GM12878 (cell line): ENCODE measurements around the gene GPBP1L1. TPM values are rescaled to one million over a fixed set of nuclear protein-coding genes. Genes with fewer than 3 reads are reported as not detected.
A peak's percentile ranks its signal among the peaks of the same experiment; 100 is the strongest.

Experiments used
- ATAC-seq: fragments of 200-7000 bp; cut with Tn5 transposase; 3 replicates; pipeline ENCODE4 v1.9.1; 2020; ENCODE audit warnings: mild to moderate bottlenecking, moderate library complexity
- BruUV-seq: library from RNA; stranded (reverse); fragments of 400-500 nt; replicated peaks from 2 replicates; lab custom pipeline; 2021; lab: Mats Ljungman, UMichigan
- CTCF ChIA-PET: fragments of 300-600 bp; sonication (Branson Sonifier 250); formaldehyde crosslinking; extraction: SDS; loops from one replicate; lab custom pipeline; 2021; ENCODE audit warnings: inconsistent platforms; lab: Yijun Ruan, JAX
- POLR2A ChIA-PET: fragments of 350-600 bp; formaldehyde crosslinking; extraction: SDS; loops from one replicate; lab custom pipeline; 2021; ENCODE audit warnings: inconsistent platforms; lab: Charles Lee
- RAD21 ChIA-PET: fragments of 300-600 bp; sonication (Branson Sonifier 250); formaldehyde crosslinking; loops from one replicate; lab custom pipeline; 2023; ENCODE audit warnings: antibody characterized with exemption; ENCODE audit not compliant: unreplicated experiment; lab: Charles Lee
- SMC1A ChIA-PET: fragments of 300-600 bp; sonication (Branson Sonifier 250); formaldehyde crosslinking; loops from one replicate; lab custom pipeline; 2023; ENCODE audit not compliant: unreplicated experiment, uncharacterized antibody; lab: Charles Lee
- DNase-seq: peaks from one replicate; pipeline ENCODE4 v3.0.0-alpha.2; 2011; ENCODE audit warnings: low read depth, low spot score
- FAIRE-seq: peaks from 3 replicates; lab custom pipeline; 2011; peaks lifted over from hg19 to GRCh38; lab: Jason Lieb, UNC
- H2AFZ ChIP-seq: 2 replicates; pipeline ENCODE4 v1.6.0; 2011; ENCODE audit warnings: low read depth, low read length, control low read depth; ENCODE audit not compliant: control insufficient read depth
- H3K27ac ChIP-seq: 2 replicates; pipeline ENCODE4 v1.5.1; 2011; ENCODE audit warnings: control low read depth; ENCODE audit not compliant: control insufficient read depth, insufficient read depth
- H3K27me3 ChIP-seq, 2 experiments: replicated peaks in 1 of 2; 2 replicates each; pipeline versions ENCODE4 v1.6.0 to v1.6.1; 2011; ENCODE audit warnings: low read length in 1 of 2; ENCODE audit not compliant: control insufficient read depth in 2 of 2, insufficient read depth in 2 of 2
- H3K36me3 ChIP-seq, 2 experiments: 2 replicates each; pipeline ENCODE4 v1.5.1; 2011; ENCODE audit warnings: low read length in 1 of 2; ENCODE audit not compliant: control insufficient read depth in 2 of 2, insufficient read depth in 2 of 2
- H3K4me1 ChIP-seq: 2 replicates; pipeline ENCODE4 v1.6.1; 2011; ENCODE audit warnings: mild to moderate bottlenecking, low read length, moderate library complexity, mixed read lengths; ENCODE audit not compliant: control insufficient read depth, insufficient read depth
- H3K4me2 ChIP-seq: 2 replicates; pipeline ENCODE4 v1.6.0; 2011; ENCODE audit warnings: control low read depth; ENCODE audit not compliant: control insufficient read depth, insufficient read depth
- H3K4me3 ChIP-seq: fragments of 200-600 bp; sonication (generic); 2 replicates; pipeline ENCODE4 v1.5.1; 2016
- H3K79me2 ChIP-seq: 2 replicates; pipeline ENCODE4 v1.6.0; 2011; ENCODE audit warnings: low read length; ENCODE audit not compliant: control insufficient read depth, insufficient read depth
- H3K9ac ChIP-seq: 2 replicates; pipeline ENCODE4 v1.8.0; 2011; ENCODE audit warnings: low read length, control low read depth, mixed read lengths; ENCODE audit not compliant: control insufficient read depth, insufficient read depth
- H3K9me3 ChIP-seq: replicated peaks from 3 replicates; pipeline ENCODE4 v1.5.1; 2011; ENCODE audit warnings: mild to moderate bottlenecking, low read length; ENCODE audit not compliant: control insufficient read depth, insufficient read depth
- H4K20me1 ChIP-seq: 2 replicates; pipeline ENCODE4 v1.6.0; 2011; ENCODE audit not compliant: control insufficient read depth, insufficient read depth
- BCL3 ChIP-seq: IDR thresholded peaks from 2 replicates; pipeline ENCODE4 v1.6.1; 2011; ENCODE audit warnings: borderline replicate concordance, low read depth, mild to moderate bottlenecking, moderate library complexity, low read length; ENCODE audit not compliant: insufficient read depth, poor library complexity, severe bottlenecking
- CBX3 ChIP-seq: fragments of 200-600 bp; sonication (generic); IDR thresholded peaks from 2 replicates; pipeline ENCODE4 v1.6.1; 2016; ENCODE audit warnings: low read depth, borderline replicate concordance
- CBX5 ChIP-seq: sonication (generic); IDR thresholded peaks from 2 replicates; pipeline ENCODE4 v1.6.1; 2016; ENCODE audit warnings: low read depth, moderate library complexity, mild to moderate bottlenecking, inconsistent platforms
- E2F8 ChIP-seq: fragments of 450-650 bp; IDR thresholded peaks from 2 replicates; pipeline ENCODE4 v1.6.1; 2018; ENCODE audit warnings: mild to moderate bottlenecking, low read depth, moderate library complexity; ENCODE audit not compliant: partially characterized antibody
- HDAC6 ChIP-seq: fragments of 200-600 bp; sonication (generic); IDR thresholded peaks from one replicate; pipeline ENCODE4 v1.8.0; 2017; ENCODE audit warnings: antibody characterized with exemption; ENCODE audit not compliant: unreplicated experiment
- NR2C1 ChIP-seq: fragments of 450-650 bp; IDR thresholded peaks from 2 replicates; pipeline ENCODE4 v1.6.1; 2017; ENCODE audit warnings: antibody characterized with exemption, mild to moderate bottlenecking, moderate library complexity
- PAX8 ChIP-seq: fragments of 450-650 bp; IDR thresholded peaks from 2 replicates; pipeline ENCODE4 v1.6.1; 2017; ENCODE audit warnings: mild to moderate bottlenecking, moderate library complexity
- POLR2A ChIP-seq: IDR thresholded peaks from 2 replicates; pipeline ENCODE4 v1.6.1; 2011; ENCODE audit warnings: low read depth, mild to moderate bottlenecking, low read length
- POLR2AphosphoS5 ChIP-seq: IDR thresholded peaks from 2 replicates; pipeline ENCODE4 v1.6.1; 2011; ENCODE audit warnings: mild to moderate bottlenecking, low read length, inconsistent platforms
- TCF3 ChIP-seq: IDR thresholded peaks from 2 replicates; pipeline ENCODE4 v1.6.1; 2012; ENCODE audit warnings: low read depth, mild to moderate bottlenecking, low read length, borderline replicate concordance; ENCODE audit not compliant: insufficient read depth
- YY1 ChIP-seq: IDR thresholded peaks from 2 replicates; pipeline ENCODE4 v1.6.1; 2011; ENCODE audit warnings: low read depth, mild to moderate bottlenecking, low read length
- WGBS: methylation state at CpG from one replicate; pipeline ENCODE4 v1.1.6; 2016; ENCODE audit warnings: low lambda C conversion rate; ENCODE audit not compliant: insufficient replicate concordance, insufficient coverage; ENCODE audit errors: missing lambda C conversion rate; 5-methylcytosine and 5-hydroxymethylcytosine counted together
- in situ Hi-C: fragments of 300-500 bp; cut with MboI; formaldehyde crosslinking; loops from 9 replicates; pipeline ENCODE4 v1.14.3; 2018; ENCODE audit warnings: mixed read lengths
- intact Hi-C: fragments of 100-400 bp; cut with micrococcal nuclease; formaldehyde crosslinking; loops from one replicate; pipeline ENCODE4 v1.14.2; 2022; ENCODE audit not compliant: unreplicated experiment
- polyA plus RNA-seq, 11 experiments: library from polyadenylated mRNA; depleted of rRNA in 4 of 11; unstranded in 6 of 11; stranded (reverse) in 5 of 11; fragments of >200 nt; fragmentation: Nextera tagmentation in 4 of 11; fragmentation: Illumina TruSeq in 1 of 11; extraction: Ambion mirVana in 4 of 11; extraction: Trizol in 1 of 11; gene quantifications; 1 replicate in 1 of 11; 2 replicates in 10 of 11; pipeline versions ENCODE4 v1.2.1 to v1.2.3, GENCODE V29; 2011 to 2016; ENCODE audit warnings: inconsistent platforms in 2 of 11, missing spikeins in 2 of 11, low read depth in 1 of 11
- total RNA-seq, 4 experiments: library from RNA; depleted of rRNA in 3 of 4; stranded (reverse); fragments of >200 nt in 3 of 4; fragmentation: Illumina TruSeq in 1 of 4; extraction: Trizol in 1 of 4; gene quantifications; 2 replicates each; pipeline versions ENCODE4 v1.2.1 to v1.2.3, GENCODE V29; 2013 to 2021

The GPBP1L1 gene
- total and polyA plus RNA-seq, 10 of the 15 experiments (the other 5 are each of a cell fraction or from before 2014, with no cell fraction given): 37.3 to 91.6 (median 81.2) TPM

DNA sequence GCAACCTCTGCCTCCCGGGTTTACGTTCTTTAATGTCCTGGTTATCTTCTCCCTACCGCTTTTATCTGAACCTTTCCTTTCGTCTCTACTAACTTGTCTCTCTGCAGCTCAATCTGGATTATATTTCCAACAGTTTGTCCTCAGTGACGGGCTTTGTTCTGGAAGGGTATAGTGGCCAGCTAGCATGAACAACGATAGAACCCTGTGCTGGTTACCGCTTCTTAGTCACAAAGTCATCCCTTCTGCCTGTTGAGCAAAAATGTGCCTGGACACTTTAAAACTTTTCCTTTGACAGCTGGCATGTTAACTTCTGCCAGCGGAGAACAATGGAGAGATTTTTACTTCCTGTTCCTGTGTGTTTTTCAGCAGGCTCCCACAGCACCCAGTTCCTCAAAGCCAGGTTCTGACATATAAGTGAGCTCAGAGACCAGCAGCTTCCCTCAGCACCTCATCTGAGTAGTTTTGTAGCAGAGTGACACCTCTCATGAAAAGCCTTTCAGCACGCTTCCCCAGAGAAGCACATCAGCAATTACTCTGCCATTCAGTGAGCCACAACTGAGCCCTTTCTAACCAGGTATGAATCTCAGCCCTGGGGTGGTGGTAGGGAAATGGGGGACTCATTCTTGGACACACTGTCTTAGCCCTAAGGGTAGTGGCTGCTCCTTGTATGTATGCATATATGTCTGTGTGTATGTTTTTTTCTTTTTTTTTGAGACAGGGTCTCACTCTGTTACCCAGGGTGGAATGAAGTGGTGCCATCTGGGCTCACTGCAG is 38.9 kb downstream of the GPBP1L1 start:
- 95% methylated on average over 9 of the region's 9 CpGs for WGBS
- in situ Hi-C loops (no loop called here), intact Hi-C loops (no loop called here)
- H3K36me3 ChIP-seq: peaks cover 10 to 25% of the 10 kb centered on the region in 2 experiments
- no peaks in the 10 kb centered on the region for H3K27me3 ChIP-seq
- no peak overlapping the region for H2AFZ ChIP-seq
- no peak overlapping the region for H3K9ac ChIP-seq
- H3K79me2 ChIP-seq: no peaks in the 10 kb centered on the region; the same call in 1 of the 2 replicates
- H3K4me3 ChIP-seq: no peak overlapping the region
- POLR2A ChIA-PET: interaction anchor here (0.6 to 0.7 kb wide), 2 partner anchors 74 to 300 kb away, joined by 3 read pairs; no protein-coding TSS in a partner anchor
- H3K9me3 ChIP-seq: no peaks in the 10 kb centered on the region
- SMC1A ChIA-PET: no interaction called here
- BruUV-seq: no TSS peak
- RAD21 ChIA-PET: no interaction called here
- TF ChIP-seq TCF3 (no peak), POLR2A (peak; percentile 33; the same call in 1 of the 2 replicates), CBX5 (no peak), POLR2AphosphoS5 (peak; percentile 34; the same call in 1 of the 2 replicates)
- TF ChIP-seq, all 136 proteins: peak for 2
- H3K27ac ChIP-seq: no peak overlapping the region
- no peaks in the 10 kb centered on the region for H3K4me1 ChIP-seq
- no peak for DNase-seq
- no peak overlapping the region for H3K4me2 ChIP-seq
- FAIRE-seq: no peak
- H4K20me1 ChIP-seq: no peaks in the 10 kb centered on the region
- no peak for ATAC-seq
- CTCF ChIA-PET: no interaction called here

- in situ Hi-C loops: no loop called here
These were observed 41.7 kb downstream of the GPBP1L1 start for GRCh38 chr1:45644661-45645060.

More at GRCh38 chr1:45644661-45645060, 41.7 kb downstream of the GPBP1L1 start:
- 31% methylated on average over 2 of the region's 2 CpGs for WGBS
- RAD21 ChIA-PET: interaction anchor here (0.5 to 1.3 kb wide), 2 partner anchors 15 to 234 kb away, joined by 3 read pairs; no protein-coding TSS in a partner anchor
- FAIRE-seq (no peak), DNase-seq (no peak), ATAC-seq (no peak)
- Histone ChIP-seq H3K4me2 (no peak overlapping the region), H3K9me3 (no peaks in the 10 kb centered on the region), H3K4me3 (no peak overlapping the region), H3K36me3 (peaks cover 2 to 25% of the 10 kb centered on the region in 2 experiments; a peak in 3 of 4 replicates), H4K20me1 (no peaks in the 10 kb centered on the region), H3K9ac (no peak overlapping the region), H3K27me3 (no peaks in the 10 kb centered on the region), H3K79me2 (no peaks in the 10 kb centered on the region; the same call in 1 of the 2 replicates), H3K27ac (no peak overlapping the region), H2AFZ (no peak overlapping the region), H3K4me1 (no peaks in the 10 kb centered on the region)
- intact Hi-C loops: no loop called here
- TF ChIP-seq NR2C1: no peak
- TF ChIP-seq HDAC6: no peak
- TF ChIP-seq PAX8: no peak
- TF ChIP-seq YY1: no peak
- no peak for TF ChIP-seq BCL3
- TF ChIP-seq E2F8: no peak
- no peak for TF ChIP-seq CBX3
- TF ChIP-seq CBX5: no peak
- SMC1A ChIA-PET: interaction anchor here (0.8 to 3.9 kb wide), 5 partner anchors 9 to 218 kb away, joined by 3 to 13 read pairs (median 3); partner anchors contain the start of gene TMEM69
- BruUV-seq: no TSS peak
- POLR2A ChIA-PET: interaction anchor here (0.5 to 0.6 kb wide), 3 partner anchors 46 to 600 kb away, joined by 3 to 6 read pairs (median 4); no protein-coding TSS in a partner anchor
- CTCF ChIA-PET: interaction anchor here (0.5 to 3.5 kb wide), 5 partner anchors 54 to 539 kb away, joined by 3 to 12 read pairs (median 4); no protein-coding TSS in a partner anchor
